Tibial nerve (tissue), 4 donors: Measurements from ENCODE around the gene MBP. TPM values are rescaled to one million over a fixed set of nuclear protein-coding genes. Genes with fewer than 3 reads are reported as not detected.

ENCODE experiments used
- DNase-seq, 2 donors: peaks; one replicate each; pipeline ENCODE4 v3.0.0-alpha.2; 2019; ENCODE audit warnings: low spot score in 2 of 2
- H3K27ac ChIP-seq, 4 donors: fragments of 200-600 bp; sonication (generic) in 3 of 4; one replicate each; pipeline ENCODE4 v1.5.1; 2017 to 2019; ENCODE audit warnings: mild to moderate bottlenecking in 1 of 4
- H3K27me3 ChIP-seq, 2 donors: fragments of 200-600 bp; sonication (generic) in 1 of 2; one replicate each; pipeline versions ENCODE4 v1.5.1 to v1.6.0; 2017 to 2019
- H3K36me3 ChIP-seq, 3 donors: fragments of 200-600 bp; sonication (generic); one replicate each; pipeline ENCODE4 v1.5.1; 2018 to 2019
- H3K4me1 ChIP-seq, 4 donors: fragments of 200-600 bp; sonication (generic) in 3 of 4; one replicate each; pipeline ENCODE4 v1.5.1; 2017 to 2019
- H3K4me3 ChIP-seq, 4 donors: fragments of 200-600 bp; sonication (generic) in 3 of 4; one replicate each; pipeline ENCODE4 v1.5.1; 2017 to 2019; ENCODE audit warnings: mild to moderate bottlenecking in 1 of 4, moderate library complexity in 1 of 4
- H3K9me3 ChIP-seq, 4 donors: fragments of 200-600 bp; sonication (generic) in 3 of 4; one replicate each; pipeline ENCODE4 v1.5.1; 2017 to 2019
- CTCF ChIP-seq, 5 experiments: fragments of 200-600 bp in 3 of 5; fragments of 450-650 bp in 2 of 5; sonication (generic) in 3 of 5; IDR thresholded peaks; one replicate each; pipeline ENCODE4 v1.5.1; 2016 to 2019; ENCODE audit warnings: antibody characterized with exemption in 5 of 5, mild to moderate bottlenecking in 3 of 5, moderate library complexity in 2 of 5
- EP300 ChIP-seq, 2 donors: sonication (generic); formaldehyde crosslinking; IDR thresholded peaks; one replicate each; pipeline ENCODE4 v1.6.1; 2017; ENCODE audit warnings: antibody characterized with exemption in 2 of 2, mild to moderate bottlenecking in 1 of 2
- POLR2A ChIP-seq, 2 donors: fragments of 450-650 bp; IDR thresholded peaks; one replicate each; pipeline ENCODE4 v1.6.1; 2017; ENCODE audit warnings: antibody characterized with exemption in 2 of 2, mild to moderate bottlenecking in 2 of 2, moderate library complexity in 2 of 2
- WGBS, 2 donors: methylation state at CpG; one replicate each; pipeline ENCODE4 v1.1.5; 2018; 5-methylcytosine and 5-hydroxymethylcytosine counted together
- total RNA-seq, 4 donors: library from RNA; depleted of rRNA; stranded (reverse); fragments of >200 nt; gene quantifications; one replicate each; pipeline ENCODE4 v1.1.0, GENCODE V29; 2016

The MBP gene
- total RNA-seq, 4 donors from 2014 or later, result 831 to 1,485 (median 1,405) TPM

GRCh38 chr18:77017355-77017754, 115.2 kb downstream of the MBP start:
- no peak for DNase-seq
- 24 to 59% methylated on average over 6 of the region's 6 CpGs for WGBS, 2 donors
- no peaks in the 10 kb centered on the region for H3K9me3 ChIP-seq
- H3K27me3 ChIP-seq, result no peaks in the 10 kb centered on the region
- peak overlapping the region; percentile 64 to 94 (median 81) for H3K27ac ChIP-seq
- TF ChIP-seq POLR2A (IDR thresholded peaks at IDR 0.05), result no peak
- TF ChIP-seq CTCF (IDR thresholded peaks at IDR 0.05), result no peak
- TF ChIP-seq EP300 (IDR thresholded peaks at IDR 0.05), result no peak
- H3K36me3 ChIP-seq, result peaks cover 0 to 8% (median 0%) of the 10 kb centered on the region in 3 donors
- peaks cover 0 to 37% (median 6%) of the 10 kb centered on the region in 4 donors for H3K4me1 ChIP-seq
- H3K4me3 ChIP-seq, result peak overlapping the region; percentile 19 to 51 (median 40)

- peaks cover 0 to 8% (median 0%) of the 10 kb centered on the region in 3 donors for H3K36me3 ChIP-seq
- 39 to 50% methylated on average over 14 to 16 of the region's 16 CpGs for WGBS, 2 donors
- peak overlapping the region; percentile 64 to 94 (median 81) for H3K27ac ChIP-seq
- DNase-seq, result peak in 1 of 2 donors; percentile 38
- H3K4me3 ChIP-seq, result peak overlapping the region; percentile 19 to 51 (median 40)
- TF ChIP-seq EP300 (IDR thresholded peaks at IDR 0.05) (peak in 1 of 2 donors; percentile 88), POLR2A (IDR thresholded peaks at IDR 0.05) (peak in 1 of 2 donors; percentile 70), CTCF (IDR thresholded peaks at IDR 0.05) (no peak)
- peaks cover 0 to 36% (median 6%) of the 10 kb centered on the region in 4 donors for H3K4me1 ChIP-seq
- no peaks in the 10 kb centered on the region for H3K27me3 ChIP-seq
- no peaks in the 10 kb centered on the region for H3K9me3 ChIP-seq
These were observed 115.6 kb downstream of the MBP start for GRCh38 chr18:77016936-77017335.

- Histone ChIP-seq H3K4me1 (peaks cover 0 to 42% (median 6%) of the 10 kb centered on the region in 4 donors), H3K27me3 (no peaks in the 10 kb centered on the region), H3K4me3 (peak overlapping the region; percentile 1 to 51 (median 40)), H3K36me3 (peaks cover 0 to 8% (median 0%) of the 10 kb centered on the region in 3 donors), H3K9me3 (no peaks in the 10 kb centered on the region), H3K27ac (peak overlapping the region; percentile 64 to 94 (median 81))
- WGBS, 2 donors, result 46% methylated on average over 16 of the region's 16 CpGs
- TF ChIP-seq EP300 (IDR thresholded peaks at IDR 0.05), result no peak
- TF ChIP-seq POLR2A (IDR thresholded peaks at IDR 0.05), result no peak
- no peak for TF ChIP-seq CTCF (IDR thresholded peaks at IDR 0.05)
- no peak for DNase-seq
These were observed 116.5 kb downstream of the MBP start for GRCh38 chr18:77015771-77016710.

GRCh38 chr18:77015169-77015568, 117.4 kb downstream of the MBP start:
- TF ChIP-seq EP300 (IDR thresholded peaks at IDR 0.05), result no peak
- no peak for DNase-seq
- Histone ChIP-seq H3K36me3 (peaks cover 0 to 8% (median 0%) of the 10 kb centered on the region in 3 donors), H3K4me1 (peaks cover 0 to 43% (median 6%) of the 10 kb centered on the region in 4 donors), H3K4me3 (peak overlapping the region; percentile 1 to 51 (median 40)), H3K27me3 (no peaks in the 10 kb centered on the region), H3K9me3 (no peaks in the 10 kb centered on the region), H3K27ac (peak overlapping the region; percentile 64 to 94 (median 81))
- WGBS, 2 donors, result 42 to 43% methylated on average over 4 of the region's 4 CpGs

GRCh38 chr18:77014538-77014937, 118.0 kb downstream of the MBP start:
- 43 to 46% methylated on average over 5 of the region's 5 CpGs for WGBS, 2 donors
- Histone ChIP-seq H3K4me1 (peaks cover 0 to 45% (median 10%) of the 10 kb centered on the region in 4 donors), H3K4me3 (peak overlapping the region; percentile 9 to 51 (median 40)), H3K27ac (peak overlapping the region; percentile 64 to 94 (median 84)), H3K9me3 (no peaks in the 10 kb centered on the region), H3K27me3 (no peaks in the 10 kb centered on the region), H3K36me3 (peaks cover 0 to 11% (median 0%) of the 10 kb centered on the region in 3 donors)
- no peak for DNase-seq
- TF ChIP-seq POLR2A (IDR thresholded peaks at IDR 0.05), result no peak
- no peak for TF ChIP-seq EP300 (IDR thresholded peaks at IDR 0.05)
- TF ChIP-seq CTCF (IDR thresholded peaks at IDR 0.05), result no peak
